Upper lobe of left lung (tissue), 4 donors: ENCODE data around the gene BEST2.
"Not testable (repeated sequence)": the region's sequence is repeated elsewhere in the genome, so short reads cannot be mapped to it uniquely, and the experiment has no call there.

ENCODE experiments used
- POLR2A ChIP-seq, 4 donors: fragments of 450-650 bp; IDR thresholded peaks; one replicate each; pipeline ENCODE4 v1.5.1; 2016 to 2017; ENCODE audit warnings: antibody characterized with exemption in 4 of 4, mild to moderate bottlenecking in 2 of 4
- POLR2AphosphoS5 ChIP-seq, 2 donors: sonication (generic); formaldehyde crosslinking; IDR thresholded peaks; one replicate each; pipeline ENCODE4 v1.5.1; 2017; ENCODE audit warnings: antibody characterized with exemption in 2 of 2
- TF ChIP-seq, protein P1 (sequence below), 6 experiments: fragments of 450-650 bp in 4 of 6; fragments of 200-600 bp in 2 of 6; sonication (generic) in 2 of 6; IDR thresholded peaks; one replicate each; pipeline ENCODE4 v1.5.1; 2016 to 2019; ENCODE audit warnings: antibody characterized with exemption in 6 of 6

DNA sequence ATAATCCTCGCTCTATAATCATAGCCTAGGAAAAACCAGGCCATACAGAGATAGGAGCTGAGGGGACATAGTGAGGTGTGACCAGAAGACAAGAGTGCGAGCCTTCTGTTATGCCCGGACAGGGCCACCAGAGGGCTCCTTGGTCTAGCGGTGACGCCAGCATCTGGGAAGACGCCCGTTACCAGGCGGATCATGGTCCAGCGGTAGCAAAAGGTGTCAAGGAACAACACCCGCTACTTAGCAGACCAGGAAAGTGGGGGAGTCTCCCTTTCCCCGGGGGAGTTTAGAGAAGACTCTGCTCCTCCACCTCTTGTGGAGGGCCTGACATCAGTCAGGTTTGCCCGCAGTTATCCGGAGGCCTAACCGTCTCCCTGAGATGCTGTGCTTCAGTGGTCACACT lies 39.5 kb upstream of the BEST2 start:
- TF ChIP-seq, protein P1, sequence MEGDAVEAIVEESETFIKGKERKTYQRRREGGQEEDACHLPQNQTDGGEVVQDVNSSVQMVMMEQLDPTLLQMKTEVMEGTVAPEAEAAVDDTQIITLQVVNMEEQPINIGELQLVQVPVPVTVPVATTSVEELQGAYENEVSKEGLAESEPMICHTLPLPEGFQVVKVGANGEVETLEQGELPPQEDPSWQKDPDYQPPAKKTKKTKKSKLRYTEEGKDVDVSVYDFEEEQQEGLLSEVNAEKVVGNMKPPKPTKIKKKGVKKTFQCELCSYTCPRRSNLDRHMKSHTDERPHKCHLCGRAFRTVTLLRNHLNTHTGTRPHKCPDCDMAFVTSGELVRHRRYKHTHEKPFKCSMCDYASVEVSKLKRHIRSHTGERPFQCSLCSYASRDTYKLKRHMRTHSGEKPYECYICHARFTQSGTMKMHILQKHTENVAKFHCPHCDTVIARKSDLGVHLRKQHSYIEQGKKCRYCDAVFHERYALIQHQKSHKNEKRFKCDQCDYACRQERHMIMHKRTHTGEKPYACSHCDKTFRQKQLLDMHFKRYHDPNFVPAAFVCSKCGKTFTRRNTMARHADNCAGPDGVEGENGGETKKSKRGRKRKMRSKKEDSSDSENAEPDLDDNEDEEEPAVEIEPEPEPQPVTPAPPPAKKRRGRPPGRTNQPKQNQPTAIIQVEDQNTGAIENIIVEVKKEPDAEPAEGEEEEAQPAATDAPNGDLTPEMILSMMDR (IDR thresholded peaks at IDR 0.05): peak; percentile 15 to 57 (median 34)
- not testable (repeated sequence) for TF ChIP-seq POLR2AphosphoS5, POLR2A (IDR thresholded peaks at IDR 0.05)
